Retinal pigment epithelial cell (primary cell): ENCODE measurements around the gene ANXA5.

ENCODE experiments used
- DNase-seq: peaks from one replicate; pipeline ENCODE4 v3.0.0-alpha.2; 2010; ENCODE audit warnings: low read depth
- H3K4me3 ChIP-seq: 2 replicates; pipeline ENCODE4 v1.5.1; 2011; ENCODE audit warnings: mild to moderate bottlenecking, low read length, control low read depth, moderate library complexity
- TF ChIP-seq, protein P1 (sequence below): conservative IDR thresholded peaks from 2 replicates; pipeline ENCODE4 v1.5.1; 2011; ENCODE audit warnings: low read depth, low read length, control low read depth, inconsistent platforms

The ANXA5 gene

DNA sequence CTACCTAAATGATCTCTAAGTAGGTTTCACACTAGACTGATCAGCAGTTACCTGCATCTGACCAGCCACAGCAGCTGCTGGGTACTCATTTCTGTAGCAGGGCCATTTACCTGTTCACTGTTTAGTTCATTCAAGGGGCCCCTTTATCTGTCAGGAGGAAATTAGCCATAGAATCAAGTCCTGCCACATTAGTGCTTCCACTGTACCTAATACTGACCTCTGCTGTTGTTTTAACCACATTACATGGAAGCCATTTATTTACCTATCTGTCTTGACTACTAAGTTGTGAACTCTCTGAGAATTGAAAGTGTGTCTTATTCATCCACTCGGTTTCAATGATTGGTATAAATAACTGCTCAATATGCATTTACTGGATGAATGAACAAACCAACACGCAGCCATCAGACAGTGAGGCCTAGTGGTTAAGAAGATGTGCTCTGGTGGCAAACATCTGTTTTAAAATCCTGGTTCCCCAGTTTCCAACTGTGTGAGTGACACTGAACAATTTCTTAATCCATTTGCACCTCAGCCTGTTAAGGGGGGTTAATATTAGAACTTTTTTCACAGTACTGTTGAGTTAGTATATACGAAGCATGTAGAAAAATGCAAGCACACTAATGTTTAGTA is 30.0 kb upstream of the ANXA5 start:
- TF ChIP-seq, protein P1, sequence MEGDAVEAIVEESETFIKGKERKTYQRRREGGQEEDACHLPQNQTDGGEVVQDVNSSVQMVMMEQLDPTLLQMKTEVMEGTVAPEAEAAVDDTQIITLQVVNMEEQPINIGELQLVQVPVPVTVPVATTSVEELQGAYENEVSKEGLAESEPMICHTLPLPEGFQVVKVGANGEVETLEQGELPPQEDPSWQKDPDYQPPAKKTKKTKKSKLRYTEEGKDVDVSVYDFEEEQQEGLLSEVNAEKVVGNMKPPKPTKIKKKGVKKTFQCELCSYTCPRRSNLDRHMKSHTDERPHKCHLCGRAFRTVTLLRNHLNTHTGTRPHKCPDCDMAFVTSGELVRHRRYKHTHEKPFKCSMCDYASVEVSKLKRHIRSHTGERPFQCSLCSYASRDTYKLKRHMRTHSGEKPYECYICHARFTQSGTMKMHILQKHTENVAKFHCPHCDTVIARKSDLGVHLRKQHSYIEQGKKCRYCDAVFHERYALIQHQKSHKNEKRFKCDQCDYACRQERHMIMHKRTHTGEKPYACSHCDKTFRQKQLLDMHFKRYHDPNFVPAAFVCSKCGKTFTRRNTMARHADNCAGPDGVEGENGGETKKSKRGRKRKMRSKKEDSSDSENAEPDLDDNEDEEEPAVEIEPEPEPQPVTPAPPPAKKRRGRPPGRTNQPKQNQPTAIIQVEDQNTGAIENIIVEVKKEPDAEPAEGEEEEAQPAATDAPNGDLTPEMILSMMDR: peak; percentile 71
- H3K4me3 ChIP-seq: no peak overlapping the region
- no peak for DNase-seq

DNA sequence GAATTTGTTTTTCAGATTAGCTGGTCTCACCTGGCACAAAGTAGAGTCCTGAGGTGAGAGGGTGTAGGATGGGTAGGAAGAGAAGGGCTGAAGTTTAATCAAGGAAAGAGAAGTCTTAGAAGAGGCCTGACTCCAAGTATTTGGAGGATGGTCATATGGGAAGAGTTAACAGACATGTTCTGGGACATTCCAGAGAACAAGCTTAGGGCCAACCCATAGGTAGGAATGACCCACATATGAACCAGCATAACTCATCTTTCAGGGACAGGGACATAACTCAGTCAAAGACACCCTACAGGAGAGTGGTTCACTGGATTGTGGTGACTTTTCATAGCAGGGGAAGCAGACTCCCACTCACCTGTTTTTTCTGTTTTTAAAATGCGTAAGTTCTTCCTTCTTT is 27.9 kb upstream of the ANXA5 start:
- TF ChIP-seq, protein P1: no peak
- no peak for DNase-seq
- no peak overlapping the region for H3K4me3 ChIP-seq

DNA sequence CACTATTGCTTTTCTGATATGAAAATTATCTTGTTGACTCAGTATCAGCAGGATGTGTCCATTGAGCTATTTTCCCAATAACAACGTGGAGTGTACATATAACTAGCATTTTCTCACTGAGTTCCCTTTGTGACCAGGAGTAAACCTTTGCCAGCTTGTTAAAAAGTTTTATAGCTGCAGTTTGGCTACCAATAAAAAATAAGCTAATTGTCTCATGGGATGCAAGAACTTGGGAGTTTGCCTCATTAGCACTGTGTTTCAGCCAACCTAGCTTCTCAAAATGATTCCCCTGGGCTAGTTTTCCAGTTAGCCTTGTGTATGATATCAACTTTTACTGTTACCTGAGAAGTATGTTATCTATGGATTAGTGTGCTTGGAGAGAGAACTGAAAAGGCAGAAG is 24.9 kb upstream of the ANXA5 start:
- no peak for DNase-seq
- TF ChIP-seq, protein P1: no peak
- no peak overlapping the region for H3K4me3 ChIP-seq

DNA sequence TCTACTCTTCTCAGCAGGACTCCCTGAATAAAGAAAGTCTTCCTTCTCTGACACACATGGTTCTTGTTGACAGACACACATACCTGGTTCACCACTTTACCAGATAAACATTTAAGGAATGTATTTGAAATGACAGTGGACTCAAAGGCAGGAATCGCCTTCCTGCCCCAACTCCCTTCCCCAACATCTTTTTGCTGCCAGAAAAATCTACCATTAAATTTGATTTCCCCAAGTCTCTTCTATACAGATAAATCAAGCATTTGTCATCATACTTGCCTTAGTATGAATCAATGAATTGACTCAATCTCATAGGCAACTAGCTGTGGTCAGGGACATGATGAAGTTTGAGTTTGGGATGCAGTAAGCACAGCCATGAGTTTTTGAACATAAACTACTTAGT is 23.3 kb upstream of the ANXA5 start:
- no peak overlapping the region for H3K4me3 ChIP-seq
- TF ChIP-seq, protein P1: no peak
- DNase-seq: no peak

DNA sequence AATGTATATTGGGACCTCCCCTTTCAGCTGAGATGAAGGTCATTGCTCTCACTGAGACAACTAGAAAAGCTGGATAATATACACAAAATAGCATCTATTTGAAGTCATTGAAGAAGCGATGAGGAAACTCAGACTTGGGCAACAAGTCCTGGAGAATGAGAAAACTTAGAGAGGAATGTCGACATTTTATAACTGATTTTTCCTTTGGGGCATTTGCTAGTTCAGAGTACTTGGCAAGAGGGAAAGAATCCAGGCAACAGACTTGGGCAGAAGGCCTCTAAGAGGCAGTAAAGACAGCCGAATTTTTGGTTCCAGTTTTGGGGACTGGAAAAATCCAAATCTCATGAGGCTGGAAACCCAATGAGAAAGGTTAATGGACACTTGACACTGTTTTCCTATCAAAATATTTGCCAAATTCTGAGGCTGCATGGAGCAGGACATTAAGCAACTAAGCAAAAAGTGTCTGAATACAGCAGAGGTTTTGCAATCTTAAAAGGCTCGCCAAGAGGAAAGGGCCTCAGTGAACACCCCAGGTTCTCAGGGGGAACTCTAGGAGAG is 21.0 kb upstream of the ANXA5 start:
- TF ChIP-seq, protein P1: no peak
- no peak overlapping the region for H3K4me3 ChIP-seq
- no peak for DNase-seq

DNA sequence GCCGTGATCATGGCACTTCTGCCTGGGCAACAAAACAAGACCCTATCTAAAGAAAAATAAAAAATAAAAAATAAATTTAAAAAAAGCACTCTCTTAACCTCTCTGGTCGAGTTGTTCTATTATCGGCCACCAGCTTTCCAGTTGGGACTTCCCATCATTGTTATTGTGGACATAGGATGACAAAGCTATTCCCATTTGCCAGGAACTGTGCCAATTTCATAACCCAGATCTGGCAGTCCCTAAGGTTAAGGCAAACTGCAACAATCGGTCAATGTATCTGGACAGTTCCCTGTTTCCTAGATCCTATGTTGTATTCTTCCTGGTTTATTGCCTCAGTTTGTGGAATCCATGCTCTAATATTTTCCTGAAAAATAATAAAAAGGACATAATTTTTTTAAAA is 17.8 kb upstream of the ANXA5 start:
- TF ChIP-seq, protein P1: no peak
- no peak for DNase-seq
- no peak overlapping the region for H3K4me3 ChIP-seq

DNA sequence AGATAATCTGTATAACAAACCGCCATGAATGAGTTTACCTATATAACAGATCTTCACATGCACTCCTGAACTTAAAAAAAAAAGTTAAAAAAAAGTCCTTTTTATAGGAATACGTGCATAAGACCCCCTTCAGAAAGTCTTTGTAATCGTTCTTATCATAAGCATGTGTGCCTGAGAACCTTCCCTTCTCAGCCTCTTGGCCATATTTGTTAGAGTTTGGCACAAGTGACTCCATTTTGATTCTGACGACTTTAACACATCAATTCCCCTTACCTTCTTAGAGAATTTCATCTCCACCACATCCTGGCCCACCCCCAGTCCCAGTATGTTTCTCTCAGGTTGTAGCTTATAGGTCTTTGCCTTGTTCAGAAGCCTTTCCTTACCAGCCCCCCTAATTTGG is 16.0 kb upstream of the ANXA5 start:
- DNase-seq: no peak
- TF ChIP-seq, protein P1: no peak
- no peak overlapping the region for H3K4me3 ChIP-seq
